GM10248 (cell line): ENCODE data around the gene BIK.

Source experiments
- CTCF ChIA-PET: fragments of 300-600 bp; sonication (Branson Sonifier 250); formaldehyde crosslinking; extraction: SDS; loops from one replicate; lab custom pipeline; 2021; ENCODE audit warnings: antibody characterized with exemption; lab: Yijun Ruan, JAX
- POLR2A ChIA-PET: fragments of 350-650 bp; sonication (Branson Sonifier 250); formaldehyde crosslinking; extraction: SDS; loops from one replicate; lab custom pipeline; 2020; ENCODE audit warnings: antibody characterized with exemption; lab: Yijun Ruan, JAX
- DNase-seq: peaks from one replicate; pipeline ENCODE4 v3.0.0; 2012; ENCODE audit errors: extremely low spot score
- CTCF ChIP-seq: IDR thresholded peaks from 2 replicates; pipeline ENCODE4 v1.5.1; 2012; ENCODE audit warnings: mild to moderate bottlenecking, low read depth; ENCODE audit errors: extremely low read depth, missing control alignments, control extremely low read depth

Gene BIK

GRCh38 chr22:43092085-43092484, 18.5 kb upstream of the BIK start:
- no peak for TF ChIP-seq CTCF
- ChIA-PET POLR2A (interaction anchor here (0.6 kb wide), 1 partner anchor 41 kb away, joined by 5 read pairs; no protein-coding TSS in a partner anchor), CTCF (interaction anchor here (1.0 to 1.8 kb wide), 3 partner anchors 12 to 224 kb away, joined by 3 to 7 read pairs (median 3); partner anchors contain the start of gene BIK)
- DNase-seq: no peak

GRCh38 chr22:43094085-43094484, 16.5 kb upstream of the BIK start:
- ChIA-PET POLR2A (interaction anchor here (0.5 kb wide), 1 partner anchor 478 kb away, joined by 4 read pairs; no protein-coding TSS in a partner anchor), CTCF (no interaction called here)
- TF ChIP-seq CTCF: no peak
- no peak for DNase-seq

- POLR2A ChIA-PET: no interaction called here
- DNase-seq: no peak
- no peak for TF ChIP-seq CTCF
- CTCF ChIA-PET: interaction anchor here (1.4 kb wide), 1 partner anchor 8 kb away, joined by 3 read pairs; no protein-coding TSS in a partner anchor
Measured at GRCh38 chr22:43094551-43094950, 16.0 kb upstream of the BIK start.

- CTCF ChIA-PET: no interaction called here
- TF ChIP-seq CTCF: no peak
- POLR2A ChIA-PET: no interaction called here
- no peak for DNase-seq
Measured at GRCh38 chr22:43096420-43096819, 14.1 kb upstream of the BIK start.

GRCh38 chr22:43098356-43098755, 12.2 kb upstream of the BIK start:
- no peak for TF ChIP-seq CTCF
- no peak for DNase-seq
- ChIA-PET POLR2A (no interaction called here), CTCF (interaction anchor here (1.4 kb wide), 1 partner anchor 8 kb away, joined by 7 read pairs; no protein-coding TSS in a partner anchor)

- CTCF ChIA-PET: interaction anchor here (0.7 to 1.4 kb wide), 2 partner anchors 9 to 54 kb away, joined by 3 to 7 read pairs; no protein-coding TSS in a partner anchor
- no peak for TF ChIP-seq CTCF
- no peak for DNase-seq
- POLR2A ChIA-PET: no interaction called here
Measured at GRCh38 chr22:43099095-43099494, 11.5 kb upstream of the BIK start.

GRCh38 chr22:43100225-43100624, 10.3 kb upstream of the BIK start:
- ChIA-PET CTCF (no interaction called here), POLR2A (no interaction called here)
- no peak for DNase-seq
- no peak for TF ChIP-seq CTCF
